GM12878 (cell line): Measurements from ENCODE around the gene PHACTR1. TPM values are rescaled to one million over a fixed set of nuclear protein-coding genes. Genes with fewer than 3 reads are reported as not detected.

ENCODE experiments used
- ATAC-seq: fragments of 200-7000 bp; cut with Tn5 transposase; 3 replicates; pipeline ENCODE4 v1.9.1; 2020; ENCODE audit warnings: mild to moderate bottlenecking, moderate library complexity
- BruUV-seq: library from RNA; stranded (reverse); fragments of 400-500 nt; replicated peaks from 2 replicates; lab custom pipeline; 2021; lab: Mats Ljungman, UMichigan
- CTCF ChIA-PET: fragments of 300-600 bp; sonication (Branson Sonifier 250); formaldehyde crosslinking; extraction: SDS; loops from one replicate; lab custom pipeline; 2021; ENCODE audit warnings: inconsistent platforms; lab: Yijun Ruan, JAX
- POLR2A ChIA-PET: fragments of 350-600 bp; formaldehyde crosslinking; extraction: SDS; loops from one replicate; lab custom pipeline; 2021; ENCODE audit warnings: inconsistent platforms; lab: Charles Lee
- RAD21 ChIA-PET: fragments of 300-600 bp; sonication (Branson Sonifier 250); formaldehyde crosslinking; loops from one replicate; lab custom pipeline; 2023; ENCODE audit warnings: antibody characterized with exemption; ENCODE audit not compliant: unreplicated experiment; lab: Charles Lee
- SMC1A ChIA-PET: fragments of 300-600 bp; sonication (Branson Sonifier 250); formaldehyde crosslinking; loops from one replicate; lab custom pipeline; 2023; ENCODE audit not compliant: unreplicated experiment, uncharacterized antibody; lab: Charles Lee
- DNase-seq: peaks from one replicate; pipeline ENCODE4 v3.0.0-alpha.2; 2011; ENCODE audit warnings: low read depth, low spot score
- FAIRE-seq: peaks from 3 replicates; lab custom pipeline; 2011; peaks lifted over from hg19 to GRCh38; lab: Jason Lieb, UNC
- H2AFZ ChIP-seq: 2 replicates; pipeline ENCODE4 v1.6.0; 2011; ENCODE audit warnings: low read depth, low read length, control low read depth; ENCODE audit not compliant: control insufficient read depth
- H3K27ac ChIP-seq: 2 replicates; pipeline ENCODE4 v1.5.1; 2011; ENCODE audit warnings: control low read depth; ENCODE audit not compliant: control insufficient read depth, insufficient read depth
- H3K27me3 ChIP-seq, 2 experiments: replicated peaks in 1 of 2; 2 replicates each; pipeline versions ENCODE4 v1.6.0 to v1.6.1; 2011; ENCODE audit warnings: low read length in 1 of 2; ENCODE audit not compliant: control insufficient read depth in 2 of 2, insufficient read depth in 2 of 2
- H3K36me3 ChIP-seq, 2 experiments: 2 replicates each; pipeline ENCODE4 v1.5.1; 2011; ENCODE audit warnings: low read length in 1 of 2; ENCODE audit not compliant: control insufficient read depth in 2 of 2, insufficient read depth in 2 of 2
- H3K4me1 ChIP-seq: 2 replicates; pipeline ENCODE4 v1.6.1; 2011; ENCODE audit warnings: mild to moderate bottlenecking, low read length, moderate library complexity, mixed read lengths; ENCODE audit not compliant: control insufficient read depth, insufficient read depth
- H3K4me2 ChIP-seq: 2 replicates; pipeline ENCODE4 v1.6.0; 2011; ENCODE audit warnings: control low read depth; ENCODE audit not compliant: control insufficient read depth, insufficient read depth
- H3K4me3 ChIP-seq: fragments of 200-600 bp; sonication (generic); 2 replicates; pipeline ENCODE4 v1.5.1; 2016
- H3K79me2 ChIP-seq: 2 replicates; pipeline ENCODE4 v1.6.0; 2011; ENCODE audit warnings: low read length; ENCODE audit not compliant: control insufficient read depth, insufficient read depth
- H3K9ac ChIP-seq: 2 replicates; pipeline ENCODE4 v1.8.0; 2011; ENCODE audit warnings: low read length, control low read depth, mixed read lengths; ENCODE audit not compliant: control insufficient read depth, insufficient read depth
- H3K9me3 ChIP-seq: replicated peaks from 3 replicates; pipeline ENCODE4 v1.5.1; 2011; ENCODE audit warnings: mild to moderate bottlenecking, low read length; ENCODE audit not compliant: control insufficient read depth, insufficient read depth
- H4K20me1 ChIP-seq: 2 replicates; pipeline ENCODE4 v1.6.0; 2011; ENCODE audit not compliant: control insufficient read depth, insufficient read depth
- BACH1 ChIP-seq: fragments of 450-650 bp; IDR thresholded peaks from 2 replicates; pipeline ENCODE4 v1.6.1; 2017; ENCODE audit warnings: mild to moderate bottlenecking, borderline replicate concordance
- BMI1 ChIP-seq: fragments of 450-650 bp; IDR thresholded peaks from 2 replicates; pipeline ENCODE4 v1.6.1; 2016; ENCODE audit warnings: mild to moderate bottlenecking, moderate library complexity, borderline replicate concordance
- CBFB ChIP-seq: IDR thresholded peaks from 2 replicates; pipeline ENCODE4 v1.6.1; 2016; ENCODE audit warnings: antibody characterized with exemption, low read depth
- CREB1 ChIP-seq: IDR thresholded peaks from 2 replicates; pipeline ENCODE4 v1.6.1; 2012; ENCODE audit warnings: low read depth, mild to moderate bottlenecking, inconsistent platforms
- MTA2 ChIP-seq: fragments of 450-650 bp; IDR thresholded peaks from 2 replicates; pipeline ENCODE4 v1.6.1; 2016; ENCODE audit warnings: low read depth, mild to moderate bottlenecking, moderate library complexity
- PAX5 ChIP-seq: IDR thresholded peaks from 2 replicates; pipeline ENCODE4 v1.6.1; 2011; ENCODE audit warnings: low read depth, low read length, borderline replicate concordance
- POLR2AphosphoS2 ChIP-seq: IDR thresholded peaks from 2 replicates; pipeline ENCODE4 v1.6.1; 2011; ENCODE audit warnings: low read depth, mild to moderate bottlenecking, low read length, improper control_type of control experiment, moderate library complexity
- SREBF1 ChIP-seq: IDR thresholded peaks from 2 replicates; pipeline ENCODE4 v1.6.1; 2012; ENCODE audit warnings: mild to moderate bottlenecking, low read length
- SUPT20H ChIP-seq: IDR thresholded peaks from 2 replicates; pipeline ENCODE4 v1.6.1; 2011; ENCODE audit warnings: low read depth, mild to moderate bottlenecking, low read length, moderate library complexity, borderline replicate concordance; ENCODE audit not compliant: control insufficient read depth
- TCF7 ChIP-seq: IDR thresholded peaks from 2 replicates; pipeline ENCODE4 v1.6.1; 2014; ENCODE audit warnings: antibody characterized with exemption, borderline replicate concordance
- YY1 ChIP-seq: IDR thresholded peaks from 2 replicates; pipeline ENCODE4 v1.6.1; 2011; ENCODE audit warnings: low read depth, mild to moderate bottlenecking, low read length
- WGBS: methylation state at CpG from one replicate; pipeline ENCODE4 v1.1.6; 2016; ENCODE audit warnings: low lambda C conversion rate; ENCODE audit not compliant: insufficient replicate concordance, insufficient coverage; ENCODE audit errors: missing lambda C conversion rate; 5-methylcytosine and 5-hydroxymethylcytosine counted together
- in situ Hi-C: fragments of 300-500 bp; cut with MboI; formaldehyde crosslinking; loops from 9 replicates; pipeline ENCODE4 v1.14.3; 2018; ENCODE audit warnings: mixed read lengths
- intact Hi-C: fragments of 100-400 bp; cut with micrococcal nuclease; formaldehyde crosslinking; loops from one replicate; pipeline ENCODE4 v1.14.2; 2022; ENCODE audit not compliant: unreplicated experiment
- polyA plus RNA-seq, 11 experiments: library from polyadenylated mRNA; depleted of rRNA in 4 of 11; unstranded in 6 of 11; stranded (reverse) in 5 of 11; fragments of >200 nt; fragmentation: Nextera tagmentation in 4 of 11; fragmentation: Illumina TruSeq in 1 of 11; extraction: Ambion mirVana in 4 of 11; extraction: Trizol in 1 of 11; gene quantifications; 1 replicate in 1 of 11; 2 replicates in 10 of 11; pipeline versions ENCODE4 v1.2.1 to v1.2.3, GENCODE V29; 2011 to 2016; ENCODE audit warnings: inconsistent platforms in 2 of 11, missing spikeins in 2 of 11, low read depth in 1 of 11
- total RNA-seq, 4 experiments: library from RNA; depleted of rRNA in 3 of 4; stranded (reverse); fragments of >200 nt in 3 of 4; fragmentation: Illumina TruSeq in 1 of 4; extraction: Trizol in 1 of 4; gene quantifications; 2 replicates each; pipeline versions ENCODE4 v1.2.1 to v1.2.3, GENCODE V29; 2013 to 2021
- TF ChIP-seq, protein P1 (sequence below): fragments of 450-650 bp; IDR thresholded peaks from 2 replicates; pipeline ENCODE4 v1.6.1; 2018; ENCODE audit warnings: mild to moderate bottlenecking, low read depth, moderate library complexity; ENCODE audit not compliant: partially characterized antibody
- TF ChIP-seq, protein P2 (sequence below): IDR thresholded peaks from 2 replicates; pipeline ENCODE4 v1.6.1; 2011; ENCODE audit warnings: low read depth, mild to moderate bottlenecking, low read length, moderate library complexity, borderline replicate concordance; ENCODE audit errors: extremely low read depth
- TF ChIP-seq, protein P3 (sequence below): fragments of 450-650 bp; IDR thresholded peaks from 2 replicates; pipeline ENCODE4 v1.6.1; 2016; ENCODE audit warnings: mild to moderate bottlenecking

The PHACTR1 gene
- total and polyA plus RNA-seq, 10 of the 15 experiments (the other 5 are each of a cell fraction or from before 2014, with no cell fraction given): 34.2 to 94.6 (median 62.3) TPM

DNA sequence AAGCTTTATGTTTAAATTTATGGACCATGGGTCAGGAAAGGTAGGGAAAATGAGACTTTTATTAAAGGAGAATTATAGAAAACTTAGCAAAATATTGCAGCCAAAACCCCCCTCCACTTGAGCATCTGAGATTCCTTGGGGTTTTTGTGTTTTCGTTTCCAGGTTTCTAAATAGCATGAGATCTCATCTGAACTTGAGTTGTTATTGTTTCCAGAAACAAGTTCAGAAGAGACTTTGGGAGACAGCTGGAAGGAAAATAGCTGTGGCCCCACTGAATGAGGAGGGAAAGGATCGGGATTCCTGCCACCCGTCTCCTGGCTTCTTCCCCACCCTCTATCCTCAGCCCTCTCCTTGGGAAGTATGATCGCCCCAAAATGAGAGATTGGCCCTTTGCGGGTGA lies 536.2 kb downstream of the PHACTR1 start:
- SMC1A ChIA-PET: interaction anchor here (1.7 kb wide), 1 partner anchor 8 kb away, joined by 5 read pairs; no protein-coding TSS in a partner anchor
- no peak overlapping the region for H2AFZ ChIP-seq
- ATAC-seq: no peak
- no peaks in the 10 kb centered on the region; the same call in 1 of the 2 replicates for H3K4me1 ChIP-seq
- H3K9me3 ChIP-seq: peaks cover 9% of the 10 kb centered on the region
- CTCF ChIA-PET: no interaction called here
- no peak for TF ChIP-seq SUPT20H
- TF ChIP-seq, protein P1, sequence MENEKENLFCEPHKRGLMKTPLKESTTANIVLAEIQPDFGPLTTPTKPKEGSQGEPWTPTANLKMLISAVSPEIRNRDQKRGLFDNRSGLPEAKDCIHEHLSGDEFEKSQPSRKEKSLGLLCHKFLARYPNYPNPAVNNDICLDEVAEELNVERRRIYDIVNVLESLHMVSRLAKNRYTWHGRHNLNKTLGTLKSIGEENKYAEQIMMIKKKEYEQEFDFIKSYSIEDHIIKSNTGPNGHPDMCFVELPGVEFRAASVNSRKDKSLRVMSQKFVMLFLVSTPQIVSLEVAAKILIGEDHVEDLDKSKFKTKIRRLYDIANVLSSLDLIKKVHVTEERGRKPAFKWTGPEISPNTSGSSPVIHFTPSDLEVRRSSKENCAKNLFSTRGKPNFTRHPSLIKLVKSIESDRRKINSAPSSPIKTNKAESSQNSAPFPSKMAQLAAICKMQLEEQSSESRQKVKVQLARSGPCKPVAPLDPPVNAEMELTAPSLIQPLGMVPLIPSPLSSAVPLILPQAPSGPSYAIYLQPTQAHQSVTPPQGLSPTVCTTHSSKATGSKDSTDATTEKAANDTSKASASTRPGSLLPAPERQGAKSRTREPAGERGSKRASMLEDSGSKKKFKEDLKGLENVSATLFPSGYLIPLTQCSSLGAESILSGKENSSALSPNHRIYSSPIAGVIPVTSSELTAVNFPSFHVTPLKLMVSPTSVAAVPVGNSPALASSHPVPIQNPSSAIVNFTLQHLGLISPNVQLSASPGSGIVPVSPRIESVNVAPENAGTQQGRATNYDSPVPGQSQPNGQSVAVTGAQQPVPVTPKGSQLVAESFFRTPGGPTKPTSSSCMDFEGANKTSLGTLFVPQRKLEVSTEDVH: no peak
- no peak for TF ChIP-seq TCF7
- TF ChIP-seq PAX5: no peak
- TF ChIP-seq YY1: no peak
- TF ChIP-seq POLR2AphosphoS2: no peak
- TF ChIP-seq SREBF1: no peak
- TF ChIP-seq BMI1: no peak
- no peak for TF ChIP-seq BACH1
- no peak for TF ChIP-seq MTA2
- no peak for TF ChIP-seq CREB1
- no peak for TF ChIP-seq CBFB
- TF ChIP-seq, protein P2, sequence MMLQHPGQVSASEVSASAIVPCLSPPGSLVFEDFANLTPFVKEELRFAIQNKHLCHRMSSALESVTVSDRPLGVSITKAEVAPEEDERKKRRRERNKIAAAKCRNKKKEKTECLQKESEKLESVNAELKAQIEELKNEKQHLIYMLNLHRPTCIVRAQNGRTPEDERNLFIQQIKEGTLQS: no peak
- TF ChIP-seq, protein P3, sequence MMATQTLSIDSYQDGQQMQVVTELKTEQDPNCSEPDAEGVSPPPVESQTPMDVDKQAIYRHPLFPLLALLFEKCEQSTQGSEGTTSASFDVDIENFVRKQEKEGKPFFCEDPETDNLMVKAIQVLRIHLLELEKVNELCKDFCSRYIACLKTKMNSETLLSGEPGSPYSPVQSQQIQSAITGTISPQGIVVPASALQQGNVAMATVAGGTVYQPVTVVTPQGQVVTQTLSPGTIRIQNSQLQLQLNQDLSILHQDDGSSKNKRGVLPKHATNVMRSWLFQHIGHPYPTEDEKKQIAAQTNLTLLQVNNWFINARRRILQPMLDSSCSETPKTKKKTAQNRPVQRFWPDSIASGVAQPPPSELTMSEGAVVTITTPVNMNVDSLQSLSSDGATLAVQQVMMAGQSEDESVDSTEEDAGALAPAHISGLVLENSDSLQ: no peak
- WGBS: 80% methylated on average over 5 of the region's 5 CpGs
- no peak overlapping the region for H3K9ac ChIP-seq
- DNase-seq: no peak
- no peak overlapping the region for H3K4me3 ChIP-seq
- POLR2A ChIA-PET: no interaction called here
- no peak overlapping the region for H3K27ac ChIP-seq
- H3K79me2 ChIP-seq: no peaks in the 10 kb centered on the region
- no TSS peak for BruUV-seq
- H3K36me3 ChIP-seq: no peaks in the 10 kb centered on the region
- H3K4me2 ChIP-seq: no peak overlapping the region
- no peak for FAIRE-seq
- no peaks in the 10 kb centered on the region for H4K20me1 ChIP-seq
- H3K27me3 ChIP-seq: no peaks in the 10 kb centered on the region
- in situ Hi-C loops (no loop called here), intact Hi-C loops (no loop called here)
- RAD21 ChIA-PET: interaction anchor here (0.7 to 0.9 kb wide), 2 partner anchors 23 to 58 kb away, joined by 3 to 4 read pairs; no protein-coding TSS in a partner anchor
